GM23248 (cell line): ENCODE measurements around the gene TMEM132C.

Experiments
- EZH2 ChIP-seq: fragments of 200-600 bp; sonication (generic); IDR thresholded peaks from 2 replicates; pipeline ENCODE4 v1.6.1; 2018; ENCODE audit warnings: antibody characterized with exemption, mild to moderate bottlenecking; ENCODE audit not compliant: insufficient read depth, poor library complexity, severe bottlenecking
- EZH2phosphoT487 ChIP-seq: fragments of 200-600 bp; sonication (generic); IDR thresholded peaks from 2 replicates; pipeline ENCODE4 v1.6.1; 2018; ENCODE audit warnings: antibody characterized with exemption, moderate library complexity, mild to moderate bottlenecking, low read depth; ENCODE audit not compliant: insufficient read depth

DNA sequence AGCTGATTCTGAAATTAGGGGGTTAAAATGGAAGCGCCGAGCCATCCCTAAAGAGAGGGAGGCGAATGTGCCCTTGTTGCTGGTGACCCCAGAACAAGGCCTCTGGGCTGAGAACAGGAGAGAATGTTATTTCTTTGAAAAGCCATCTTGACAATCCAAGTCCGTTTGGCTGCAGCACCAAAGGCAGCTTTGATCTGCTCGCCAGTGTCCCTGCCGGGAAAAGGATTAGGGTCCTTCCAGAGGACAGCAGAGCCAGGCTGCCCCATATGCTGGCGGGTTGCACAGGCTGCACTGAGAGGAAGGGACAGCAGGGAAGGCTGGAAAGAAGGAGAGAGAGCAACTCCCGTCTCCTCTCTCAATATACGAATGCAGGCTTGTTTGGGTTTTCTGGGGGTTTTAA, 141.7 kb downstream of the TMEM132C start:
- TF ChIP-seq EZH2 (no peak), EZH2phosphoT487 (no peak)
